HEK293 (cell line): ENCODE results near the gene NABP1.

Experiments used
- CTCF ChIA-PET: fragments of 350-600 bp; formaldehyde crosslinking; extraction: SDS; loops from one replicate; lab custom pipeline; 2021; ENCODE audit warnings: antibody characterized with exemption; lab: Yijun Ruan, JAX
- POLR2A ChIA-PET: fragments of 300-600 bp; formaldehyde crosslinking; extraction: SDS; loops from one replicate; lab custom pipeline; 2020; ENCODE audit warnings: antibody characterized with exemption, inconsistent platforms; lab: Yijun Ruan, JAX
- H3K27ac ChIP-seq: fragments of 200-500 bp; sonication (Bioruptor generic); 2 replicates; pipeline ENCODE4 v1.5.1; 2014; ENCODE audit warnings: low read depth, low read length, control low read depth, inconsistent platforms; ENCODE audit errors: extremely low read depth
- H3K36me3 ChIP-seq, 2 experiments: fragments of 200-500 bp in 1 of 2; sonication (Bioruptor generic) in 1 of 2; 1 replicate in 1 of 2; 2 replicates in 1 of 2; pipeline ENCODE4 v1.5.1; 2014 to 2017; ENCODE audit warnings: inconsistent platforms in 2 of 2, low read length in 2 of 2; ENCODE audit not compliant: control insufficient read depth in 2 of 2, insufficient read depth in 1 of 2
- H3K4me1 ChIP-seq: fragments of 200-500 bp; sonication (Bioruptor generic); 2 replicates; pipeline ENCODE4 v1.5.1; 2014; ENCODE audit warnings: mild to moderate bottlenecking, low read length, inconsistent platforms; ENCODE audit not compliant: control insufficient read depth, insufficient read depth
- H3K4me3 ChIP-seq: 2 replicates; pipeline ENCODE4 v1.5.1; 2011; ENCODE audit warnings: low read depth, mild to moderate bottlenecking, control low read depth, low read length, moderate library complexity
- H3K9me3 ChIP-seq: fragments of 200-500 bp; sonication (Bioruptor generic); 2 replicates; pipeline ENCODE4 v1.5.1; 2014; ENCODE audit warnings: low read depth, low read length, inconsistent platforms; ENCODE audit not compliant: control insufficient read depth, insufficient read depth
- EGR2 ChIP-seq: fragments of 450-650 bp; formaldehyde crosslinking; IDR thresholded peaks from 2 replicates; pipeline ENCODE4 v1.5.1; 2016; ENCODE audit warnings: low read depth, missing biosample characterization, missing genetic modification characterization
- KLF1 ChIP-seq: fragments of 450-650 bp; formaldehyde crosslinking; IDR thresholded peaks from 2 replicates; pipeline ENCODE4 v1.5.1; 2016; ENCODE audit warnings: missing biosample characterization, missing genetic modification characterization
- PRDM1 ChIP-seq: fragments of 450-650 bp; formaldehyde crosslinking; IDR thresholded peaks from 2 replicates; pipeline ENCODE4; 2016; ENCODE audit warnings: missing biosample characterization, missing genetic modification characterization
- SCRT1 ChIP-seq: fragments of 450-650 bp; formaldehyde crosslinking; IDR thresholded peaks from 2 replicates; pipeline ENCODE4 v1.5.1; 2016; ENCODE audit warnings: missing biosample characterization, missing genetic modification characterization, borderline replicate concordance
- ZEB2 ChIP-seq: fragments of 450-650 bp; formaldehyde crosslinking; IDR thresholded peaks from 2 replicates; pipeline ENCODE4 v1.5.1; 2016; ENCODE audit warnings: missing biosample characterization, missing genetic modification characterization
- ZFP41 ChIP-seq: fragments of 450-650 bp; formaldehyde crosslinking; IDR thresholded peaks from 2 replicates; pipeline ENCODE4 v1.5.1; 2016; ENCODE audit warnings: missing biosample characterization, missing genetic modification characterization, borderline replicate concordance
- ZNF132 ChIP-seq: fragments of 450-650 bp; formaldehyde crosslinking; IDR thresholded peaks from 2 replicates; pipeline ENCODE4 v1.5.1; 2017; ENCODE audit warnings: missing biosample characterization, missing genetic modification characterization, borderline replicate concordance
- ZNF140 ChIP-seq: fragments of 450-650 bp; formaldehyde crosslinking; IDR thresholded peaks from 2 replicates; pipeline ENCODE4 v1.5.1; 2016; ENCODE audit warnings: missing biosample characterization, missing genetic modification characterization
- ZNF19 ChIP-seq: fragments of 450-650 bp; formaldehyde crosslinking; IDR thresholded peaks from 2 replicates; pipeline ENCODE4; 2016; ENCODE audit warnings: missing biosample characterization, missing genetic modification characterization, low read depth
- ZNF248 ChIP-seq: fragments of 450-650 bp; formaldehyde crosslinking; IDR thresholded peaks from 2 replicates; pipeline ENCODE4 v1.5.1; 2017; ENCODE audit warnings: missing biosample characterization, missing genetic modification characterization
- ZNF324 ChIP-seq: fragments of 450-650 bp; formaldehyde crosslinking; IDR thresholded peaks from 2 replicates; pipeline ENCODE4 v1.5.1; 2016; ENCODE audit warnings: missing biosample characterization, missing genetic modification characterization
- ZNF530 ChIP-seq: fragments of 450-650 bp; formaldehyde crosslinking; IDR thresholded peaks from 2 replicates; pipeline ENCODE4 v1.5.1; 2016; ENCODE audit warnings: low read depth, missing biosample characterization, missing genetic modification characterization
- ZNF549 ChIP-seq: fragments of 450-650 bp; IDR thresholded peaks from 2 replicates; pipeline ENCODE4 v1.5.1; 2018; ENCODE audit warnings: missing biosample characterization, missing genetic modification characterization, mild to moderate bottlenecking, inconsistent platforms, moderate library complexity
- ZNF677 ChIP-seq: fragments of 450-650 bp; IDR thresholded peaks from 2 replicates; pipeline ENCODE4 v1.5.0; 2018; ENCODE audit warnings: missing biosample characterization, mild to moderate bottlenecking, missing genetic modification characterization, moderate library complexity
- ZNF701 ChIP-seq: fragments of 450-650 bp; formaldehyde crosslinking; IDR thresholded peaks from 2 replicates; pipeline ENCODE4 v1.5.1; 2016; ENCODE audit warnings: missing biosample characterization, missing genetic modification characterization
- ZNF777 ChIP-seq: fragments of 450-650 bp; formaldehyde crosslinking; IDR thresholded peaks from 2 replicates; pipeline ENCODE4 v1.5.1; 2017; ENCODE audit warnings: missing biosample characterization, missing genetic modification characterization, borderline replicate concordance
- ZNF830 ChIP-seq: fragments of 450-650 bp; IDR thresholded peaks from 2 replicates; pipeline ENCODE4 v1.5.0; 2018; ENCODE audit warnings: missing biosample characterization, missing genetic modification characterization, low read depth, mild to moderate bottlenecking, moderate library complexity
- ZNF837 ChIP-seq: fragments of 450-650 bp; formaldehyde crosslinking; IDR thresholded peaks from 2 replicates; pipeline ENCODE4 v1.5.1; 2016; ENCODE audit warnings: missing biosample characterization, missing genetic modification characterization
- ZSCAN16 ChIP-seq: fragments of 450-650 bp; formaldehyde crosslinking; IDR thresholded peaks from 2 replicates; pipeline ENCODE4 v1.5.1; 2016; ENCODE audit warnings: missing biosample characterization, missing genetic modification characterization
- TF ChIP-seq, protein P1 (sequence below): fragments of 450-650 bp; formaldehyde crosslinking; conservative IDR thresholded peaks from 2 replicates; pipeline ENCODE4 v1.5.1; 2016; ENCODE audit warnings: low read depth, missing biosample characterization, missing genetic modification characterization
- TF ChIP-seq, protein P2 (sequence below): fragments of 450-650 bp; formaldehyde crosslinking; IDR thresholded peaks from 2 replicates; pipeline ENCODE4 v1.5.1; 2016; ENCODE audit warnings: missing biosample characterization, missing genetic modification characterization
- TF ChIP-seq, protein P3 (sequence below): fragments of 450-650 bp; formaldehyde crosslinking; IDR thresholded peaks from 2 replicates; pipeline ENCODE4 v1.5.1; 2016; ENCODE audit warnings: missing biosample characterization, missing genetic modification characterization
- TF ChIP-seq, protein P4 (sequence below): fragments of 450-650 bp; formaldehyde crosslinking; IDR thresholded peaks from 2 replicates; pipeline ENCODE4 v1.5.1; 2017; ENCODE audit warnings: missing biosample characterization, missing genetic modification characterization
- TF ChIP-seq, protein P5 (sequence below): fragments of 450-650 bp; formaldehyde crosslinking; IDR thresholded peaks from 2 replicates; pipeline ENCODE4 v1.5.1; 2016; ENCODE audit warnings: missing biosample characterization, missing genetic modification characterization
- TF ChIP-seq, protein P6 (sequence below): fragments of 450-650 bp; formaldehyde crosslinking; IDR thresholded peaks from 2 replicates; pipeline ENCODE4 v1.5.1; 2016; ENCODE audit warnings: missing biosample characterization, missing genetic modification characterization

NABP1 gene, protein sequence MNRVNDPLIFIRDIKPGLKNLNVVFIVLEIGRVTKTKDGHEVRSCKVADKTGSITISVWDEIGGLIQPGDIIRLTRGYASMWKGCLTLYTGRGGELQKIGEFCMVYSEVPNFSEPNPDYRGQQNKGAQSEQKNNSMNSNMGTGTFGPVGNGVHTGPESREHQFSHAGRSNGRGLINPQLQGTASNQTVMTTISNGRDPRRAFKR

DNA sequence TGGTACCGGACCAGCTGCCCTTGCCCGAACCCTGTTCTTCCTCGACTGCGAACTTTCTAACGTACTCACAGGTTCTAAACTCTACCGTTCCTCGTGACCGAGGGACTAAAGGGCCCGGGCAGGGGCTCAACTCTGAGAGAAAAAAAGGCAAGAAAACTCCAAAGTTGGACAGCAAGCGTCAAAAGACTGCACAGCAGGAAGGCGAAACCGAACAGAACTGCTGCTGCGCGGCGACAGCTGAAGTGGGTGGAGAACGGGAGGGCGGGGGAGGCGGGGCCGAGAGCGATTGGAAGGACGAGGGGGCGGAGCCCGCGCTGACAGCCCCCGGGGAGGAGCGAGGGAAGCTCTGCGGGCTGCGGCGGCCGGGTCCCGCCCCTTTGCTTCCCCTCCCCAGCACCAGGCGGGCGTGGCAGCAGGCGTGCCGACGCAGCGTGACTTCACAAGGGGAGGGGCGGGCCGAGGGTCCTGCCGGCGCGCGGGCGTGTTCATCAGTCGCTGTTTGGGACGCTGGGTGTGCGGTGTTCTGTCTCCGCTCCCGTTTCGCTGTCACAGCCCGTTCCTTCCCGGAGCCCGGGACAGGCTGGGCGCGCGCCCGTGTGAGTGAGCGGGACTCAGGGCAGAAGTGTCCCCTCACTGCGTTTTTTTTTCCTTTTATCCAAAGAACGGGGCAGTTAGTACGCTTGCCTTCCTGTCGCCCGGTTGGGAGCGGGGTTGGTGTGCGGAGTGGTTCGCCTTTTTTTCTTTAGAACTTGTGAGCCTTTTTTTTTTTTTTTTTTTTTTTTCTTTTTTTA lies at the start of gene NABP1:
NABP1 (plus strand) TSS at position 491 of the 791 bp plus-strand sequence. CDS start 479 bp downstream, outside the sequence.
- Histone ChIP-seq H3K36me3 (peaks cover 0 to 10% of the 10 kb centered on the region in 2 experiments; a peak in 1 of 3 replicates), H3K4me3 (peak within 1 kb of the TSS; percentile 70), H3K9me3 (no peaks in the 10 kb centered on the region), H3K27ac (peak within 1 kb of the TSS; percentile 71), H3K4me1 (peaks cover 6% of the 10 kb centered on the region; the same call in 1 of the 2 replicates)
- ChIA-PET POLR2A (interaction anchor here (0.6 to 1.9 kb wide), 39 partner anchors 9 to 1879 kb away, joined by 3 to 21 read pairs (median 5); no protein-coding TSS in a partner anchor), CTCF (interaction anchor here (1.2 to 2.4 kb wide), 3 partner anchors 106 to 111 kb away, joined by 4 to 8 read pairs (median 4); no protein-coding TSS in a partner anchor)
- TF ChIP-seq PRDM1 (tag by site-specific recombination) = no peak
- TF ChIP-seq ZNF248 (tag by site-specific recombination) = no peak
- no peak for TF ChIP-seq ZNF830 (tag by site-specific recombination)
- no peak for TF ChIP-seq ZNF701 (tag by site-specific recombination)
- TF ChIP-seq ZNF549 (tag by site-specific recombination) = no peak
- TF ChIP-seq, protein P1, sequence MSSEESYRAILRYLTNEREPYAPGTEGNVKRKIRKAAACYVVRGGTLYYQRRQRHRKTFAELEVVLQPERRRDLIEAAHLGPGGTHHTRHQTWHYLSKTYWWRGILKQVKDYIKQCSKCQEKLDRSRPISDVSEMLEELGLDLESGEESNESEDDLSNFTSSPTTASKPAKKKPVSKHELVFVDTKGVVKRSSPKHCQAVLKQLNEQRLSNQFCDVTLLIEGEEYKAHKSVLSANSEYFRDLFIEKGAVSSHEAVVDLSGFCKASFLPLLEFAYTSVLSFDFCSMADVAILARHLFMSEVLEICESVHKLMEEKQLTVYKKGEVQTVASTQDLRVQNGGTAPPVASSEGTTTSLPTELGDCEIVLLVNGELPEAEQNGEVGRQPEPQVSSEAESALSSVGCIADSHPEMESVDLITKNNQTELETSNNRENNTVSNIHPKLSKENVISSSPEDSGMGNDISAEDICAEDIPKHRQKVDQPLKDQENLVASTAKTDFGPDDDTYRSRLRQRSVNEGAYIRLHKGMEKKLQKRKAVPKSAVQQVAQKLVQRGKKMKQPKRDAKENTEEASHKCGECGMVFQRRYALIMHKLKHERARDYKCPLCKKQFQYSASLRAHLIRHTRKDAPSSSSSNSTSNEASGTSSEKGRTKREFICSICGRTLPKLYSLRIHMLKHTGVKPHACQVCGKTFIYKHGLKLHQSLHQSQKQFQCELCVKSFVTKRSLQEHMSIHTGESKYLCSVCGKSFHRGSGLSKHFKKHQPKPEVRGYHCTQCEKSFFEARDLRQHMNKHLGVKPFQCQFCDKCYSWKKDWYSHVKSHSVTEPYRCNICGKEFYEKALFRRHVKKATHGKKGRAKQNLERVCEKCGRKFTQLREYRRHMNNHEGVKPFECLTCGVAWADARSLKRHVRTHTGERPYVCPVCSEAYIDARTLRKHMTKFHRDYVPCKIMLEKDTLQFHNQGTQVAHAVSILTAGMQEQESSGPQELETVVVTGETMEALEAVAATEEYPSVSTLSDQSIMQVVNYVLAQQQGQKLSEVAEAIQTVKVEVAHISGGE (tag by site-specific recombination) = 0 out of 2 replicates have a peak, but pooled peaks have one; percentile 34
- TF ChIP-seq KLF1 (tag by site-specific recombination) = peak; percentile 89
- no peak for TF ChIP-seq ZSCAN16 (tag by site-specific recombination)
- TF ChIP-seq, protein P2, sequence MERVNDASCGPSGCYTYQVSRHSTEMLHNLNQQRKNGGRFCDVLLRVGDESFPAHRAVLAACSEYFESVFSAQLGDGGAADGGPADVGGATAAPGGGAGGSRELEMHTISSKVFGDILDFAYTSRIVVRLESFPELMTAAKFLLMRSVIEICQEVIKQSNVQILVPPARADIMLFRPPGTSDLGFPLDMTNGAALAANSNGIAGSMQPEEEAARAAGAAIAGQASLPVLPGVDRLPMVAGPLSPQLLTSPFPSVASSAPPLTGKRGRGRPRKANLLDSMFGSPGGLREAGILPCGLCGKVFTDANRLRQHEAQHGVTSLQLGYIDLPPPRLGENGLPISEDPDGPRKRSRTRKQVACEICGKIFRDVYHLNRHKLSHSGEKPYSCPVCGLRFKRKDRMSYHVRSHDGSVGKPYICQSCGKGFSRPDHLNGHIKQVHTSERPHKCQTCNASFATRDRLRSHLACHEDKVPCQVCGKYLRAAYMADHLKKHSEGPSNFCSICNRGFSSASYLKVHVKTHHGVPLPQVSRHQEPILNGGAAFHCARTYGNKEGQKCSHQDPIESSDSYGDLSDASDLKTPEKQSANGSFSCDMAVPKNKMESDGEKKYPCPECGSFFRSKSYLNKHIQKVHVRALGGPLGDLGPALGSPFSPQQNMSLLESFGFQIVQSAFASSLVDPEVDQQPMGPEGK (tag by site-specific recombination) = peak; percentile 93
- no peak for TF ChIP-seq ZFP41 (tag by site-specific recombination)
- TF ChIP-seq ZNF324 = no peak
- no peak for TF ChIP-seq ZNF132
- no peak for TF ChIP-seq SCRT1 (tag by site-specific recombination)
- TF ChIP-seq, protein P3, sequence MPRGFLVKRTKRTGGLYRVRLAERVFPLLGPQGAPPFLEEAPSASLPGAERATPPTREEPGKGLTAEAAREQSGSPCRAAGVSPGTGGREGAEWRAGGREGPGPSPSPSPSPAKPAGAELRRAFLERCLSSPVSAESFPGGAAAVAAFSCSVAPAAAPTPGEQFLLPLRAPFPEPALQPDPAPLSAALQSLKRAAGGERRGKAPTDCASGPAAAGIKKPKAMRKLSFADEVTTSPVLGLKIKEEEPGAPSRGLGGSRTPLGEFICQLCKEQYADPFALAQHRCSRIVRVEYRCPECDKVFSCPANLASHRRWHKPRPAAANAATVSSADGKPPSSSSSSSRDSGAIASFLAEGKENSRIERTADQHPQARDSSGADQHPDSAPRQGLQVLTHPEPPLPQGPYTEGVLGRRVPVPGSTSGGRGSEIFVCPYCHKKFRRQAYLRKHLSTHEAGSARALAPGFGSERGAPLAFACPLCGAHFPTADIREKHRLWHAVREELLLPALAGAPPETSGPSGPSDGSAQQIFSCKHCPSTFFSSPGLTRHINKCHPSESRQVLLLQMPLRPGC (tag by site-specific recombination) = no peak
- no peak for TF ChIP-seq ZEB2
- no peak for TF ChIP-seq ZNF837 (tag by site-specific recombination)
- no peak for TF ChIP-seq ZNF140
- TF ChIP-seq ZNF677 (tag by site-specific recombination) = no peak
- no peak for TF ChIP-seq ZNF19 (tag by site-specific recombination)
- TF ChIP-seq ZNF530 (tag by site-specific recombination) = no peak
- peak; percentile 38 for TF ChIP-seq EGR2
- TF ChIP-seq, protein P4, sequence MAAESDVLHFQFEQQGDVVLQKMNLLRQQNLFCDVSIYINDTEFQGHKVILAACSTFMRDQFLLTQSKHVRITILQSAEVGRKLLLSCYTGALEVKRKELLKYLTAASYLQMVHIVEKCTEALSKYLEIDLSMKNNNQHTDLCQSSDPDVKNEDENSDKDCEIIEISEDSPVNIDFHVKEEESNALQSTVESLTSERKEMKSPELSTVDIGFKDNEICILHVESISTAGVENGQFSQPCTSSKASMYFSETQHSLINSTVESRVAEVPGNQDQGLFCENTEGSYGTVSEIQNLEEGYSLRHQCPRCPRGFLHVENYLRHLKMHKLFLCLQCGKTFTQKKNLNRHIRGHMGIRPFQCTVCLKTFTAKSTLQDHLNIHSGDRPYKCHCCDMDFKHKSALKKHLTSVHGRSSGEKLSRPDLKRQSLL (tag by site-specific recombination) = no peak
- no peak for TF ChIP-seq ZNF777 (tag by site-specific recombination)
- TF ChIP-seq, protein P5, sequence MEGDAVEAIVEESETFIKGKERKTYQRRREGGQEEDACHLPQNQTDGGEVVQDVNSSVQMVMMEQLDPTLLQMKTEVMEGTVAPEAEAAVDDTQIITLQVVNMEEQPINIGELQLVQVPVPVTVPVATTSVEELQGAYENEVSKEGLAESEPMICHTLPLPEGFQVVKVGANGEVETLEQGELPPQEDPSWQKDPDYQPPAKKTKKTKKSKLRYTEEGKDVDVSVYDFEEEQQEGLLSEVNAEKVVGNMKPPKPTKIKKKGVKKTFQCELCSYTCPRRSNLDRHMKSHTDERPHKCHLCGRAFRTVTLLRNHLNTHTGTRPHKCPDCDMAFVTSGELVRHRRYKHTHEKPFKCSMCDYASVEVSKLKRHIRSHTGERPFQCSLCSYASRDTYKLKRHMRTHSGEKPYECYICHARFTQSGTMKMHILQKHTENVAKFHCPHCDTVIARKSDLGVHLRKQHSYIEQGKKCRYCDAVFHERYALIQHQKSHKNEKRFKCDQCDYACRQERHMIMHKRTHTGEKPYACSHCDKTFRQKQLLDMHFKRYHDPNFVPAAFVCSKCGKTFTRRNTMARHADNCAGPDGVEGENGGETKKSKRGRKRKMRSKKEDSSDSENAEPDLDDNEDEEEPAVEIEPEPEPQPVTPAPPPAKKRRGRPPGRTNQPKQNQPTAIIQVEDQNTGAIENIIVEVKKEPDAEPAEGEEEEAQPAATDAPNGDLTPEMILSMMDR (tag by site-specific recombination) = 0 out of 2 replicates have a peak, but pooled peaks have one; percentile 7
- TF ChIP-seq, protein P6, sequence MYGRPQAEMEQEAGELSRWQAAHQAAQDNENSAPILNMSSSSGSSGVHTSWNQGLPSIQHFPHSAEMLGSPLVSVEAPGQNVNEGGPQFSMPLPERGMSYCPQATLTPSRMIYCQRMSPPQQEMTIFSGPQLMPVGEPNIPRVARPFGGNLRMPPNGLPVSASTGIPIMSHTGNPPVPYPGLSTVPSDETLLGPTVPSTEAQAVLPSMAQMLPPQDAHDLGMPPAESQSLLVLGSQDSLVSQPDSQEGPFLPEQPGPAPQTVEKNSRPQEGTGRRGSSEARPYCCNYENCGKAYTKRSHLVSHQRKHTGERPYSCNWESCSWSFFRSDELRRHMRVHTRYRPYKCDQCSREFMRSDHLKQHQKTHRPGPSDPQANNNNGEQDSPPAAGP (tag by site-specific recombination) = peak; percentile 26; the same call in 1 of the 2 replicates
